ENCODE measurements around the gene APBB2.
"Not testable (repeated sequence)": the region's sequence is repeated elsewhere in the genome, so short reads cannot be mapped to it uniquely, and the experiment has no call there.

APBB2 gene

DNA sequence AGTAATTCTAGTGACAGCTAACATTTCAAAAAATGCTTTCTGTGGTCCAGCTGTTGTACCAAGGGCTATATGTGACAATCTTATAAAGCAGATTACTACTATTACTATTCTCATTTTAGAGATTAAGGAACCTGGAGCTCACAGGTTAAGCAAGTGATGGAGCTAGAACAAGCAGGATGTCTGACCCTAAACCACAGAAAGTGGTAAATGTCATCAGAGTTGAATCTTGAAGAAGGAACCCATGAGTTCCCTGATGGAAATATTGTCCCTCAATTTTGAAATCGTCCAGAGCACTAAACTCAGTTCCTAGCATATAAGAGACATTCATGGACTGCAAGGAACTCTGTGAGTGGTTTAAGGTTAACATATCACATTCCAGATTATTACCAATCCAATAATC, 214.0 kb downstream of the APBB2 start:
- DNase-seq: no peak
- no peaks in the 10 kb centered on the region for H3K9me3 Mint-ChIP-seq
- no peak overlapping the region for H3K27ac Mint-ChIP-seq
- no peaks in the 10 kb centered on the region for H3K4me1 Mint-ChIP-seq
- no peaks in the 10 kb centered on the region for H3K36me3 Mint-ChIP-seq
- H3K27me3 Mint-ChIP-seq: peaks cover 7 to 10% of the 10 kb centered on the region in 2 donors
- H3K4me3 Mint-ChIP-seq: no peak overlapping the region
- no peak for ATAC-seq (replicated peaks)

DNA sequence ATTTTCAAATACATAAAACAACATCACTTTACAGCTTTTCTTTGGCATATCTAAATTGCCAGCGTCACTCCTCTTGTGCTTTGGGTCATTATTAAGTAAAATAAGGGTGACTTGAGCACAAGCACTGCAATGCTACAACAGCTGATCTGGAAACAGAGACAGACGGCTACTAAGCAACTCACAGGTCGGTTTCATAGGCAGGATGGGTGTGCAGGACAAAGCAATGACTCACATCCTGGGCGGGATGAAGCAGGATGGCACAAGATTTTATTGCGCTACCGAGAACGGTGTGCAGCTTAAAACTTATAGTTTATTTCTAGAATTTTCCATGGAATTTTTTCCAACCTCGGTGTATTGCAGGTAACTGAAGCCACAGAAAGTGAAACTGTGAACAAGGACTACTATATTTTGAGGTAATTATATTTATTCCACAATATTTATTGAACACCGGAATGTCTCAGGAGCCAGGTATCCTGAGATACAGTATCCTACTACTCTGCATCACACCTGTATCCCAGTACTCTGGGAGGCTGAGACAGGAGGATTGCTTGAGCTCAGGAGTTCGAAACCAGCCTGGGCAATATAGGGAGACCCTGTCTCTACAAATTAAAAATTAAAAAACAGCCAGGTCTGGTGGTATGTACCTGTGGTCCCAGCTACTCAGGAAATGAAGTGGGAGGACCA, 215.5 kb downstream of the APBB2 start:
- Mint-ChIP-seq H3K9me3 (no peaks in the 10 kb centered on the region), H3K27me3 (peaks cover 7 to 10% of the 10 kb centered on the region in 2 donors), H3K4me1 (no peaks in the 10 kb centered on the region), H3K4me3 (no peak overlapping the region), H3K36me3 (no peaks in the 10 kb centered on the region), H3K27ac (no peak overlapping the region)
- DNase-seq (no peak), ATAC-seq (replicated peaks) (no peak)

DNA sequence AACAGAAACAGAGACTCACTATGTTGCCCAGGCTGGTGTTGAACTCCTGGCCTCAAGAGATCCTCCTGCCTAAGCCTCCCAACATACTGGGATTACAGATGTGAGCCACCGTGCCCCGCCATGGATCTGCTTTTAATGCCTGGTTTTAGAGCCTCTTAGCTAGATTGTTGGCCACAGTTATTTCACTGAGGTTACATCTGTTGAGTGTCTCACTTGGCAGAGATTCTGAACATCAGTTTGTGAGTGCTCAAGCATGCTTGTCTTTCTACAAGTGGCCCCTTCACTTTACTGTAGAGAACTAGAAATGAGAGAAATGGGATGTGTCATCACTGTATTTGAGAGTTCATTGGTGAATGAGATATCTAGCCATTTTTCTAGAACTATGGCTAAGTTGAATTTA, 218.5 kb downstream of the APBB2 start:
- ATAC-seq (replicated peaks) (no peak), DNase-seq (no peak)
- Mint-ChIP-seq H3K27me3 (peaks cover 7 to 10% of the 10 kb centered on the region in 2 donors), H3K9me3 (no peaks in the 10 kb centered on the region), H3K4me1 (peaks cover 6% of the 10 kb centered on the region in 2 donors), H3K36me3 (no peaks in the 10 kb centered on the region), H3K4me3 (no peak overlapping the region), H3K27ac (no peak overlapping the region)

DNA sequence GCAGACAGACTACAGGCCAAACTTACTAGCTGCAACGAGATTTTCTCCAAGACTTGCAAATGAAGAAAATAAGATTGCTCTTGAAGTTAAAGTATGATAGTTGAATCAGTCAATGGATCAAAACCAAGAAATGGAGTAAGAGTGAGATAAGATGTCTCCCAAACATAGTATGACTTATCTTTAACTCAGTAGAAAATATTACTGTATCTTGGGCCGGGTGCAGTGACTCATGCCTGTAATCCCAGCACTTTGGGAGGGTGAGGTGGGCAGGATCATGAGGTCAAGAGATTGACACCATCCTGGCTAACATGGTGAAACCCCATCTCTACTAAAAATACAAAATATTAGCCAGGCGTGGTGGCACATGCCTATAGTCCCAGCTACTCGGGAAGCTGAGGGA, 220.0 kb downstream of the APBB2 start:
- not testable (repeated sequence) for H3K4me3 Mint-ChIP-seq; ATAC-seq (replicated peaks); H3K4me1 Mint-ChIP-seq; H3K27ac Mint-ChIP-seq; H3K9me3 Mint-ChIP-seq; DNase-seq; H3K36me3 Mint-ChIP-seq
- H3K27me3 Mint-ChIP-seq: peaks cover 7 to 10% of the 10 kb centered on the region in 2 donors

DNA sequence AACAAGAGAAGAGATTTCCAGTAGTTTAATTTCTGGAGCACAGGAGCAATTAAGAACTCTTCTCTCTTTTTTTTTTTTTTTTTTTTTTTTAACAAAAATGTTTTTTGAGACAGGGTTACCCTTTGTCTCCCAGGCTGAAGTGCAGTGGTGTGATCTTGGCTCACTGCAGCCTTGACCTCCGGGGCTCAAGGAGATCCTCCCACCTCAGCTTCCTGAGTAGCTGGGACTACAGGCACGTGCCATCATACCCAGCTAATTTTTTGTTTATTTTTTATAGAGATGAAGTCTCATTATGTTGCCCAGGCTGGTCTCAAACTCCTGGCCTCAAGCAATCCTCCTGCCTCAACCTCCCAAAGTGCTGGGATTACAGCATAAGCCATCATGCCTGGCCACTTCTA, 221.0 kb downstream of the APBB2 start:
- not testable (repeated sequence) for H3K27ac Mint-ChIP-seq; ATAC-seq (replicated peaks); DNase-seq; H3K9me3 Mint-ChIP-seq; H3K4me1 Mint-ChIP-seq; H3K36me3 Mint-ChIP-seq; H3K4me3 Mint-ChIP-seq
- peaks cover 7 to 10% of the 10 kb centered on the region in 2 donors for H3K27me3 Mint-ChIP-seq

DNA sequence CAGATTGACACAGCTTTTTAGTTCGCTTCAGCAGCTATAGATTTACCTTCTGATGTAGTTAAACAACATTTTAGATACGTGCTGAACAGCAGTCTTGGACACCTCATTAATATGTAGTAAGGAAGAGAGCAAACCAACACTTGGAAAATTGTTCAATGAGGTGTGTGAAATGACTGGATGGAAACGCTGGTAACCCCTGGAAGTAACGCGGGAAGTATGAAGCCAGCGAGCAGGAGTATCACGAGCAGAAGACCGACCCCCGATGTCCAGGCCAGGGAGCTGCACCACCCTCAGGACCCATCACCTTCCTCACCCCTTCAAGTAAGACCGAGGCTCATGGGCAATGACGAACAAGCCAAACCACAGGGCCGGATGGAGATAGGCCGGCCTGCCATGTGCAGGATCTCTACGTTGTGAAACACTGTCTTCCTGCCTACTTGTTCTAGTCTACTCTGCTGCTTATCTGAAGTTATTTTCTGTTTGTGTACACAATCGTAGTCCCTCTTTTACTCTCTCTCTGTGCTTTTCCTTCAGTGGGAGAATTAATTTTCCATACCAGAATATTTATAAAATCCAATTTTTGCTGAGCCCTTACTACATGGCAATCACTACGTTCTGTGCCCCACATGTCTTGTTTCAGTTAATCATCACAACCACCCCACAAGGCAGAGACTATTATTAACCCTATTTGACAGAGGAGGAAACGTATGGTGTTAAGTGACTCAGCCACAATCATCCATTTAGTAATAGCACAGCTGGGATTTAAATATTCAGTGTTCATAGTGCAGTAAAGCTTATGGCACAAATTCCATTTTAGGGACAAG, 221.7 kb downstream of the APBB2 start:
- DNase-seq (no peak), ATAC-seq (replicated peaks) (peak in 1 of 2 donors; percentile 61)
- Mint-ChIP-seq H3K4me1 (peaks cover 6% of the 10 kb centered on the region in 2 donors), H3K9me3 (no peaks in the 10 kb centered on the region), H3K27me3 (peaks cover 7 to 10% of the 10 kb centered on the region in 2 donors), H3K4me3 (no peak overlapping the region), H3K27ac (no peak overlapping the region), H3K36me3 (no peaks in the 10 kb centered on the region)

DNA sequence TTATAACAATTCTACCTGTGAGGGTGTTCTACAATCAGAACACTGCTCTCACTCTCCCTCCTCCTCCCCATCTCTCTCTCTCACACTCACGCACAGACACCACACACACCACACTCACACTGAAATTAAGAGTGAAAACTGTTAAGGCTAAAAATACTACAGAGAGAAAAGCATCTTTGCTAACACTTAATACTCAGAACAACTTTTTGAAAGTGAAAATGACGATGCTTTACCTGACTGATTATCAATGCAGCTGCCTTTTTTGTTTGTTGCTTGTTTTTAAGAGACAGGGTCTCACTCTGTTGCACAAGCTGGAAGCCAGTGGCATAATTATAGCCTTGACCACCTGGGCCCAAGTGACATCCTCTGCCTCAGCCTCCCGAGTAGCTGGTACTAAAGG, 222.4 kb downstream of the APBB2 start:
- Mint-ChIP-seq H3K27me3 (peaks cover under 1 to 6% of the 10 kb centered on the region in 2 donors), H3K4me1 (peaks cover 6% of the 10 kb centered on the region in 2 donors), H3K9me3 (no peaks in the 10 kb centered on the region), H3K4me3 (no peak overlapping the region), H3K36me3 (no peaks in the 10 kb centered on the region), H3K27ac (peak overlapping the region; percentile 74)
- DNase-seq (no peak), ATAC-seq (replicated peaks) (peak; percentile 27 to 29)

DNA sequence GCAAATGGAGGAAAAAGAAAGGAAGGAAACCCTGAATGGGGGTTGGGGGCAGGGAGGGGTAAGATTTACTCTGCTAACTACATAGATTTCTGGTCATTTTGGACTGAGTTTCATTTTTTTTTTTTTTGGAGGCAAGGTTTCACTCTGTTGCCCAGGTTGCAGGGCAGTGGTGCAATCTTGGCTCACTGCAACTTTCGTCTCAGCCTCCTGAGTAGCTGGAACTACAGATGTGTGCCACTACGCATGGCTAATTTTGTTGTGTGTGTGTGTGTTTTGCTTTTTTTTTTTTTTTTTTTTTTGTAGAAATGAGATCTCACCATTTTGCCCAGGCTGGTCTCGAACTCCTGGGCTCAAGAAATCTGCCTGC, 223.5 kb downstream of the APBB2 start:
- Mint-ChIP-seq H3K4me1 (peaks cover 6% of the 10 kb centered on the region in 2 donors), H3K27ac (no peak overlapping the region), H3K9me3 (no peaks in the 10 kb centered on the region), H3K36me3 (no peaks in the 10 kb centered on the region), H3K4me3 (no peak overlapping the region), H3K27me3 (no peaks in the 10 kb centered on the region)
- no peak for DNase-seq
- ATAC-seq (replicated peaks): no peak

DNA sequence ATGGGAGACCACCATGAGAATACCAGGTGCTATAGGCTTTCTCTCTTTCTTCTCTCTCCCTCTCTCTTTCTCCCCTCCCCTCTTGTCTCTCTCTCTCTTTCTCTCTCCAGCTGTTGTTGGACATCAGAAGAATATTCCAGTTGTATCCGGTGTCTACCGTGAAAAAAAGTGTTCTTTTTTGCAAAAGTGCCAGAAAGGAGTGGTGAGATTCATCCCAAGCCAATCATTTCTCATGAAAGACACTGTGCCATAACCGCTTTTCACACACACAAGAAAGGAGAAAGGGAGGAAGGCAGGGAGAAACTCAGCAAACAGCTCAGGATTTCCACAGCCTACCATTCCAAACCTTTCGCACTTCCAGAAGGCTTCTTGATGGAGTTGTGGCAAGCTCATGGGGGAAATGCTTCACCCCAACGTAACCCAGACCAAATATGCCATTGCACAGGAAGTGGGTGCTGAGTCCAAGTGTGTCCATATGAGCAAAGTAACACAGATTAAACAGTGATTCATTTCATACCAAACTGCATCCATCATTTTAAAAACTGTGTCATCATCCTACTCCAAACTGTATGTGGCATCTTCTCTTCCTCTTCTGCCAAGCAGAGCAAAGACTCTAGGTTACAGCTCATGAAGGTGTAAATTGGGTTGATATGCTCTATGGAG, 224.0 kb downstream of the APBB2 start:
- Mint-ChIP-seq H3K36me3 (no peaks in the 10 kb centered on the region), H3K27me3 (no peaks in the 10 kb centered on the region), H3K27ac (no peak overlapping the region), H3K4me3 (no peak overlapping the region), H3K4me1 (peaks cover 6% of the 10 kb centered on the region in 2 donors), H3K9me3 (no peaks in the 10 kb centered on the region)
- no peak for DNase-seq
- peak in 1 of 2 donors; percentile 43 for ATAC-seq (replicated peaks)

DNA sequence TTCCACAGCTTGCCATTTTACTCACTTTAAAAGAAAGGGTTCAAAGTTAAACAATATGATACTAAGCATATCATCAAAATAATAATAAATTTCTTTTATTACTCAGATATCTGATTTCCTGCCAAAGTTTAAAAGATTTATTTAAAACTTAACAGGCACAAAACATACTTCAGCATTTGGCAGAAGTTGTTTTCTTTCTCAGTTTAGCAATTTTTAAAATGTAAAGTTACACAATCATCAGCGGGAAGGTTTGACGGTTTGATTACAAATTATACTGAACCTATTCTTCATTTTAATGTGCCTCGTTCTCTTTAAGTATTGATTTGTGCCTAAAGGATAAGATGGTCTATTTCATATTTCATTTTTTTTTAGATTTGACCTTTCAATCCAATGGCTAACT, 227.2 kb downstream of the APBB2 start:
- H3K4me3 Mint-ChIP-seq: no peak overlapping the region

DNA sequence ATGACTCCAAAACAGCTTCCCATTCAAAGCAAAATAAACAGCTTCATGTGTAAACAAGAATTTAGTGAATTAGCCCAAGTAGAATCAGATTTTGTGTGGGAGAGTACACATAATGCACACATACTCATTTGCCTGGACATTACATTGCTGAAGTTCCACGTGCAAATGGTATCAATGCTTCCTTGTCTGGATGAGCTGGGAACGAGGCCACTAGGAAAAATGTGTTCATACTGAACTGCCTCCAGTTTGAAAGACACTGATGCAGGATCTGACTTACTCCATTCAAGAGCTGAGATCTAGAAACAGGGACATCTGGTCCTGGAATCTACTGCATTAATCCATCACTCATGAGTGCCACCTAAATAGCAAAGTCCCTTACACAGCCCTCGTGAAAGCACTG, 228.0 kb downstream of the APBB2 start:
- H3K27me3 Mint-ChIP-seq: no peaks in the 10 kb centered on the region
- H3K4me3 Mint-ChIP-seq: no peak overlapping the region
- no peak overlapping the region for H3K27ac Mint-ChIP-seq
- H3K4me1 Mint-ChIP-seq: no peaks in the 10 kb centered on the region
- ATAC-seq (replicated peaks) (no peak), DNase-seq (no peak)
- no peaks in the 10 kb centered on the region for H3K9me3 Mint-ChIP-seq
- H3K36me3 Mint-ChIP-seq: no peaks in the 10 kb centered on the region

More for the DNA sequence above, 227.2 kb downstream of the APBB2 start:
- H3K9me3 Mint-ChIP-seq: no peaks in the 10 kb centered on the region
- H3K4me1 Mint-ChIP-seq: peaks cover 0 to 4% of the 10 kb centered on the region in 2 donors
- ATAC-seq (replicated peaks): no peak
- no peaks in the 10 kb centered on the region for H3K27me3 Mint-ChIP-seq
- no peak overlapping the region for H3K27ac Mint-ChIP-seq
- no peak for DNase-seq
- H3K36me3 Mint-ChIP-seq: no peaks in the 10 kb centered on the region

DNA sequence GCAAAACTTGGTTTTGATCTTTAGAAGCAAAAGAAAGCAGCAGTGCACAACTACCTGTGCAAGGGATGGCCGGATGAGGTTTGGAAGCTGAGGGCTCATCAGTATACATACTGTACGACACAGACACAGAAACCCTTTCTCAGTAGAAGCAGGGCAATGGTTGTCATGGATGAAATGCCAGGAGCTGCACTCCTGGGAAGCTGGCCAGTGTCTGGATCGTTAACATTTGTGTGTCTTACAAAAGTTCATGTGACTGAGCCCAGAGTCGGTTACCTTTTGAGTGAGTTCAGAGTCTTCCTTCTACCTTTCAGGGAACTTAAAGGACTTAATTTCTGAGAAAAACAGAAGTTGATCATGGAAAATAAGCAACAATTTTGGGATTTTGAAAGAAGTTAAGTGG, 230.3 kb downstream of the APBB2 start:
- peaks cover 0 to 2% of the 10 kb centered on the region in 2 donors for H3K9me3 Mint-ChIP-seq
- no peak for DNase-seq
- H3K4me1 Mint-ChIP-seq: no peaks in the 10 kb centered on the region
- no peak overlapping the region for H3K27ac Mint-ChIP-seq
- peaks cover 0 to 5% of the 10 kb centered on the region in 2 donors for H3K27me3 Mint-ChIP-seq
- H3K36me3 Mint-ChIP-seq: no peaks in the 10 kb centered on the region
- no peak overlapping the region for H3K4me3 Mint-ChIP-seq
- no peak for ATAC-seq (replicated peaks)

DNA sequence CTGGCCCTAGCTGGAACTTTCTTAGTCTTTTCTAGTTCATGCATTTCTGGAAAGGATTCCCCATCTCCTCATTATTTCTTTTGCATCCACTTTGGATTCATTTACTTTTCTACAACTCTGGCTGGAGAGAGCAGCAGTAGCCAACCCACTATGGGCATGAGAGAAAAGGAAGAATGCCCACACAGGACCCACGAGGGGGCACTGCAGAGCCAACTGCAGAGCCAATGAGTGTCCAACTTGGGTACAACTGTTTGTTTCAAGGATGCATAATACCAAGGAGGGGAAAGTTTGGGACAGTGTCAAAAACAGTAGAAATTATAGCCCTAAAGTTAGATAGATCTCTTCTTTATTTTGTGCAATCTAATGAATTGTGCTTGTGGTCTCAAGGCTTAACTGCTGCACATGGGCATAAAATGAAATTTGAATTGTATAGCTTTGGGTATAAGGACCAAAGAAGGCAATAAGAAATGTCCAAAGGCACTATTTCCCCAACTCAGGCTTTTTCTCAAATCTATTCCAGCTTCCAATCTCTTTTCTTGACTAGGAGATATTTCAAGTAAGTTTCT, 233.9 kb downstream of the APBB2 start:
- ATAC-seq (replicated peaks): no peak
- no peaks in the 10 kb centered on the region for H3K4me1 Mint-ChIP-seq
- H3K36me3 Mint-ChIP-seq: no peaks in the 10 kb centered on the region
- H3K4me3 Mint-ChIP-seq: no peak overlapping the region
- DNase-seq: no peak
- peaks cover 0 to 4% of the 10 kb centered on the region in 2 donors for H3K9me3 Mint-ChIP-seq
- no peak overlapping the region for H3K27ac Mint-ChIP-seq
- peaks cover 0 to 5% of the 10 kb centered on the region in 2 donors for H3K27me3 Mint-ChIP-seq

DNA sequence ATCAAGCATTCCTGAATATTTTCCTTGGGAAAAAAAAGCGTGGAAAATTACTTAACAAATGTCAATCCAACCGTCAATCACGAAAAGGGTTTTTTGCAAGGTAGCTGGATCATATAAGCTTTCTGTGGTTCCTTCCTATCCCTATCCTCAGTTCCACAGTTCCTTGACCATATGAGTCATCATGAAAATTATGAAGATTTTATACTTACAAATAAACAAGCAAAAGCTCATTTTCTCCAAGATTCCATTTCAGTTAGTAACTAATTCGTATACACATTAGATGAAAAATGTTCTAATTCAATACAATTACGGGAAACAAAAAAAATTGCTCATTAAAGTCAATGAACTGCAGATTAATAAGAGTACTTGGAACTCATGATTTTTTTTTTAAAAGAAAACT, 235.8 kb downstream of the APBB2 start:
- Mint-ChIP-seq H3K27me3 (peaks cover 5 to 7% of the 10 kb centered on the region in 2 donors), H3K9me3 (peaks cover 0 to 4% of the 10 kb centered on the region in 2 donors), H3K36me3 (no peaks in the 10 kb centered on the region), H3K4me1 (no peaks in the 10 kb centered on the region), H3K4me3 (no peak overlapping the region), H3K27ac (no peak overlapping the region)
- ATAC-seq (replicated peaks): no peak
- no peak for DNase-seq

Measured in stimulated activated naive B cell treated with anti-CD40 and anti-IgM and Interleukin-4, amounts not matched to agents 10 μg/mL and 1 μg/mL and 100 μg/mL, for 72 hours (primary cell).